HG03575 (cell line): Measurements from ENCODE around the gene MAP4K4.
"Not testable (repeated sequence)": the region's sequence is repeated elsewhere in the genome, so short reads cannot be mapped to it uniquely, and the experiment has no call there.

Source experiments
- ATAC-seq: cut with Tn5 transposase; IDR thresholded peaks from one replicate; pipeline ENCODE4 v1.9.1; 2021; ENCODE audit not compliant: unreplicated experiment, insufficient number of reproducible peaks, low FRiP score; ENCODE audit errors: extremely low read depth

The MAP4K4 gene

DNA sequence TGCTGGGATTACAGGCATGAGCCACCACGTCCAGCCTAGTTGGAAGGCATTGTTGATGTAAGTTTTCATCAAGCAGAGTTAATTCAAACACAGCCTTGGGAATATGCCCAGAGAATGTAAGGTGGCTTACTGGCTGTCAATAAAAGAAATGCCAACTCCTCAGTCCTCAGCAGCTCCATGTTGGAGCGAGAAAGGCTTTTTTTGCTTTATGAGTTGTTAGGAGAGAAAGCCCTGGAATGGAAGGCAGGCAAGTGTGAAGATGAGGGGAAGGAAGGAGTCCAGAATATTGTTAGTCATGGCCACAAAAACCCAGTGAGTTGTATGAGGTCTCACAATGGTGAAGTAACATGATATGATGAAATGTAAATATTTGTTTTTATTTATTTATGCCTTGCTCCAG is 57.1 kb downstream of the MAP4K4 start:
- no peak for ATAC-seq

DNA sequence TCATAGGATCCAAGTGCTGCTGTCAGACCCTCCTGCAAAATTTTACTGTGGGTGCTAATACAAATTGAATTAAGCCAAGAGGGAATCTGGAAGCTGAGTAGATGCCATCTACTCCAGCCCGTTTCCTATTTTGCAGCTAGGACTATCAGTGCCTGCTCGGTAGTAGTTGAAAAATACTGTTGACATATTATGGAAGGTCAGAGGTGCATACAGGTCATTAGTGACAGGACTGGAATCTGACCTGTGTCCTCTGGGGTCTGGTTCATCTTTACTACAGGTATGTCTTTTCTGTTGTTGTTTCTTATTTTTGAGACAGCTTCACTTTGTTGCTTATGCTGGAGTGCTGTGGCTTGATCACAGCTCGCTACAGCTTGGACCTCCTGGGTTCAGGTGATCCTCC is 58.8 kb downstream of the MAP4K4 start:
- ATAC-seq, result no peak

DNA sequence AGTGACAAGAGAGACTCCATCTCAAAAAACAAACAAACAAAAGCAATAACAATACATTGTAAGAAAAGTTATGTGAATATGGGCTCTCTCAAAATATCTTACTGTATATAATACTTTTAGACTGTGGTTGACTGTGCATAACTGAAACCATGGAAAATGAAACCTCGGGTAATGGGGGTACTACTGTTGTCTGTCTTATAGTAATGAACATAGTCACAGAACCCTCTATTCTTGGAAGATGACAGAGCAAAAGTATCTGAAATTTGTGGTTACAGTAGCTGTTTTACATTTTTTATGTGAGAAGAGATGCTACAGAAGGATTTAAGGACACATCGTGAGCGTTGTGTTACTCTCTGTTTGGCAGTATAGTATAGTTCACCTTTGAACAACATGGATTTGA is 60.5 kb downstream of the MAP4K4 start:
- ATAC-seq, result no peak

DNA sequence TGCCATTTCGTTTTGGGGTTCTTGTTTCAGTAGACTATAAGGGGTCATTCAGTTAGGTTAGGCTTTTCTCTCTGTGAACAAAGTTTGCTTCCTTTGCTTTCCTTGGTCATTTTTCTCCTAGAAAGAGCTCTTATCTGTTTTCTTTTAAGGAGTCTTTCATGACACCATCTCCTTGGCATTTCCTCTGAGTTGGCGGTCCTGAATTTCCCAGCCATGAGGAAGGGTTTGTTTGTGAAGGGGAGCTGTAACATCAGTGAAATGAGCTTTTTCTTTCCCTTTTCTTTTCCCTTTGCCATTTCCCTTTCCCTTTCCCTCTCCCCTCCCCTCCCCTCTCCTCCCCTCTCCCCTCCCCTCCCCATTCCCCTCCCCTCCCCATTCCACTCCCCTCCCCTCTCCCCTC is 61.7 kb downstream of the MAP4K4 start:
- ATAC-seq, result no peak

DNA sequence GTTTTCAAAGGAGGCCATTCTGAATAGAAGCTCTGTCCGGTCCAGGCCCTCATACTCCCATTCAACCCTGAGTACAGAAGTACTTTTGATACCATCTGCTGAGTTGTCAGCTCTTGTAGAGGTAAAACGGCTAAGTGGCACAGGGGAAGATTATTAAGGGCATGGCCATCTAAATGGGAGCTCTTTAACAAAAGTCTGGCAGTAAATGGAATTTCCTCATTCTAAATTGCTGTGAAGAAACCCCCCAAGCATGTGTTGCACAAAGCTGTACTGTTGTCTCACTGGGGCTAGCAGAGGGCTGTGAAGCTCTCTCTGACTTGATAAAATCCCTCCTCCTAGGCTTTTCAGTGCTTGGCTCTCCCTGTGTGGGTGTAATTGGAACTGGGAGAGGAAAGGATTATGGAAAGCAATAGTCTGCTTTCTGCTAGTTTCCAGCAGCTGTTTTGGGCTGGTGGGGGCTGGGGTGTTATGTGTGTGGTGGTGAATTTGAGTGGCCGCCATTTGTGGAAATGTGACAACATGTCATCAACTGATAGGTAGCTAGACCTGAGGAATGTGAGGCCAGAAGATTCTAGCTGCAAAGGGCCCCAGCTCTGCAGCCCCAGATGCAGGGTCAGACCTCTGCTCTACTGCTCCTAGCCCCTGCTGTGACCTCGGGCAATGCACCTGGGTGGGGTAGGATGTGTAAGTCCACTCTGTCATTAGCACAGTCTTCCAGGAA is 65.1 kb downstream of the MAP4K4 start:
- no peak for ATAC-seq

DNA sequence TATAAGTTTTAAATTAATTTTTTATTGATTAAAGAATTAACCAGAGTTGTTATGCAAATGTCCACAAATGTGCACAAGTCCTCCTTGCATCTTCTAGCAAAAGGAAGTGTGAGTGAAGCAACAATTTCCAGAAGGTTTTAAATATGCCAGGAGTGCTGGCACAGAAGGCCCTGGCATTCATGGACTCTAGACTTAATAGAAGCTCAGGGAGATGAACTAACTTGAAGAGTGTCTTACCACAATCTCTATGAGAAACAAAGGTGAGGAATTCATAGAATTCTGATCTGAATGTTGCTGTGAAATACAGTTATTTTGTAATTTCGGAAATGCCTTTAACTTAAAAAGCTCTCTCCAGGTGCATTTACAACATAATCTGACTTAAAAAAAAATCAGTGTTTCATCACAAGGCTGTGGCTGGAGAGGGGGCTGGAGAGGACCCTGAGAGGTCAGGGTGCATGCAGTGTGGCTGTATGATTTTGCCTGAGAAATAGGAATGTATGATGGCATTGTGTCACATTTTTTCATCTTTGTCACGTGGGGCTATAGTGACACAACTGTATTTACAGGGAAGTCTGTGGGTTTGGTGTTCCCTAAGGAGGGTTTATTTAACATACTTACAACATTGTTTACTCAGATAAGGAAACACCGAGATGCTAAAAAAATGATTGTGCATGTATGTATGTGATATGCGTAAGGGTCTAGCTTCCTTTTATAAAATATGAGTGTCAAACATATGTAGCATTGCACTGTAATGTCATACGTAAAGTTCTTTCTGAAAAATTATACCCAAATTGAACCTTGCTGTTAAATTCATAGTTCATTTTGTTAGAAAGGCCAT is 66.2 kb downstream of the MAP4K4 start:
- no peak for ATAC-seq

DNA sequence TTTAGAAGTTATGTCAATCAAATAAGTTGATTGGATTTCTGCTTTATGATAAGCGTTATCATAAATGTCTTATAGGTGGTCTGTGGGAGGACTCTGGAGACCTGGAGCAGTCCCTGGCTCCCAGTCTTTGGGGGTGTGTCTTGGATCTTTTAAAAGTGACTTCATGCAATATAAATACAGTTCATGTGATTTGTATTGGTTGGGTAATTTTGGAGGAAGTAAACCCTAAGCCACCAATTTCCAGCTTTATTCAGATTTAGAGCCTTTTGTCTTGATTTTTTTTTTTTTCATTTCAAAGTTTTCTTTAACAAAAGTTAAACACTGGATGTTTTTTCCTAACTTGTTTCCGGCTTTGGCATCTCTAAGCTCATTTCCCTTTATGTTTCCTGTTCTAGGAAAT is 68.8 kb downstream of the MAP4K4 start:
- no peak for ATAC-seq

DNA sequence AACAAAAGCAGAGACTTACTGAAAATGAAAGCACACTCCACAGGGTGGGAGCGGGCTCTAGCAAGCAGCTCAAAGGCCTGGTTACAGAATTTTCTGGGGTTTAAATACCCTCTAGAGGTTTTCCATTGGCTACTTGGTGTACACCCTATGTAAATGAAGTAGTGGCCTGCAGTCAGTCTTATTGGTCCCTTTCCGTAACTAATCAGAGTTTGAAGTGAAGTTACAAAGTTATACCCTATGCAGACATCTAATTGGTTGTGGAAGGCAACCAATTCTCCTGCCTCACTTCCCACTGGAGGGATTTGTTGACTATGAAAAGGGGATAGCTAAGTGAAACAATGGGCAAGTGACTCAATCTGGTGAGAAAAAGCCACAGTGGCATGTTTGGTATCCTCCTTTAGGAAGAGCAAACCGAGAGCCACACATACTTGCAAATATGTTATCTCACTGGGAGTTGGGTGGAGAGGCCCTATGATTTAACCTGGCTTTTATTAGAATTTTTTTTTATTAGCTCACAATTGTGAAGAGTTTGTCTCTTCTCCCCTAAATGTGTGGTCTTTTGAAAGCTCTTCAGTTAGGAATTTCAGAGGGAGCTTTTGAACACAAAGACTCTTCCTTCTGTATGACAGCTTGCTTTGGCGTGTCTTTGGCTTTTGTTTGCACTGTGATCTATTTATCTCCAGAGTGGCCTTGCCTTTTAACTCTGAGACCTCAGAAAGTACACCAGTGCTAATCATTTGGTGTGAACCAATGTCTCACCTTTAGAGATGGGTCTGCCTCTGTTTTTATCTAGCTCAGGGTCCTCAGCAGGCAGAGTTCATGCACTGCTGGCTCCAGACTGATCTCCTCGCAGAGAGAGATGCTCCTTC is 69.6 kb downstream of the MAP4K4 start:
- ATAC-seq, result no peak

DNA sequence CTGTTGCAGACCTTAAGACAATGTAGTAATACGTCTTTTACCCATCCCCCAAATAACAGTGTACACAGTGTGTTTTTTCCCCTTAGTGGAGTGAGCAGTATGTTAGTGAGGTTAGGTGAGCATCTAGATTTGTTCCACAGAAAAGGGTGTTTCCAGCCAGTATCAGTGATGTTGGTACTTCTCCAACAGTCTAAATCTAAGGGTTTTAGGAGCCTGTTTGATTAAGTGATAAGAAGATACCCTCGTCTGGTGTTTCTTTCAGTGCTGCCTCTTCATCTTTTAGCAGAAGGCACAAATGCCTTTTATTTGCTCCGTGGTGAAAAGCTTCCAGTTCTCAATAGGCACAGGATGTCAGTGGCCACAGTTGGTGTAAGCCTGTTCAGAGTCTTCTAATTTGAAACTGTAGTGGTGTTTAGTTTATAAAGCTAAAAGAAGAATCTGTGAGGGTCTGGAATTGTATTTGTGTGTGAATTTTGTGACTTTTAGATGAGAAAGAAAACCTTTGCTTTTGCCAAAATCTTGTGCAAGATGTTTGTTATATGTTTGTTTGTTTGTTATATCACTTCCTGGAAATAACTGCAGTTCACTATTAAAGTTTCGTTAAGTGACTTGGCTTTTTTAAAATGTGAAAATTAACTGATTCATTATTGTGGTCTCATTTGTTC is 71.2 kb downstream of the MAP4K4 start:
- no peak for ATAC-seq

DNA sequence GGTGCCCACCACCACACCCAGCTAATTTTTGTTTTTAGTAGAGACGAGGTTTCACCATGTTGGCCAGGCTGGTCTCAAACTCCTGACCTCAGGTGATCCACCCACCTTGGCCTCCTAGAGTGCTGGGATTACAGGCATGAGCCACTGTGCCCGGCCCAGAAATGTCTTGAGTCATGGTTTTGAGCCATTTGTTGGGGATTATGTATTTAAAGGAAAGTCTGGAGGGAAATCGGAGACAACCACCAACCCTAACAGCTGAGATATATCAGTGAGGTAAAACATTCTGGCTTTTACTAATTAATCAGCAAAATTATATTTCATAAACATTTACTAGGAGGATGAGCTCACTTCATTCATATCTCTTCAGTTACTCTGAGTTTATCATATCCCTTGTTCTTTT is 72.2 kb downstream of the MAP4K4 start:
- ATAC-seq, result not testable (repeated sequence)

DNA sequence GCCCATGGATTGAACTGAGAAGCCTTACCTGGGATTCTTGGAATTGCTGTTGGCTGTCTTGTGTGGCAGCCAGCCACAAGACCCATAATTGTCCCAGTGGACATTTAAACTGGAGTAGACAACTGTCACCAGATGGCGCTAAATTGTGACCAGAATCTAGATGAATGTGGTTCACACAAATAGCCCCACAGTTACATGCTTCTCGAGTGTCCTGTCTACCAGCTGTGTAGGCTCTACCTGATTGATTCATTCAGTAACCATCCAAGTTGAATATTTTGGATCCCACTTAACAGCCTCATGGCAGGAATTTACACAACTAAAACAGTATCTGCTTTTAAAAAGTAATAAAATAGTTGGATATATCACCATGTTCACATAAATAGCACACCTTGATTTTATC is 73.2 kb downstream of the MAP4K4 start:
- ATAC-seq, result no peak

DNA sequence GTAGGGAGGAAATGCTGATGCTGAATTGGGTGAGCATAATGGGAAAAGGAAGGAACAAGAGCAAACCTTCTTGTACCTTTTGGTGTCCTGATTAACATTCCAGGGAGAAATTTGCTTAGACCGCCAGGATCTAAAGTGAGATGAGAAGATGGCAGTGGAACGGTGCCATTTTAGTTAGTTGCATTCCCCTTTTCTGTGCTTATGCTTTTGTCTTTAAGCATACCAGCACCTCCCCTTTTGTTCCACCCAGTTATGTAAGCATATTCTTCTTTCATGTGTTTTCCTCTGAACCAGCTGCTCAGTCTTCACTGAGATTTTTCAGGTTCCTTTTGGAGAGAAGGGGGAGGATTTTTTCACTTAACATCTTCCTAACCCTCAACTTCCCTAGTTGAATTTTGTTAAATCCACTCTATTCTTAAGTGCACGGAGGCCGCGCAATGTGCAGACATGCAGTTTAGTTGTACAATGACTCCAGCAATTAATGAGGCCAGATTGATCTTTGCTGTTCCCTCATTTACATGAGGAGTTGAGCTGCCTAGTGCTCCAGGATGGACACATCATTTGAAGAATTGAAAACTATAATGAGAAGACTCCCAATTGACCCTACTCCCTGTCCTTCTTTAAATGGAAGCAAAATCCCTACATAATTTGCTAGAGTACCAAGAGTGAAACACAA is 73.9 kb downstream of the MAP4K4 start:
- ATAC-seq, result no peak

DNA sequence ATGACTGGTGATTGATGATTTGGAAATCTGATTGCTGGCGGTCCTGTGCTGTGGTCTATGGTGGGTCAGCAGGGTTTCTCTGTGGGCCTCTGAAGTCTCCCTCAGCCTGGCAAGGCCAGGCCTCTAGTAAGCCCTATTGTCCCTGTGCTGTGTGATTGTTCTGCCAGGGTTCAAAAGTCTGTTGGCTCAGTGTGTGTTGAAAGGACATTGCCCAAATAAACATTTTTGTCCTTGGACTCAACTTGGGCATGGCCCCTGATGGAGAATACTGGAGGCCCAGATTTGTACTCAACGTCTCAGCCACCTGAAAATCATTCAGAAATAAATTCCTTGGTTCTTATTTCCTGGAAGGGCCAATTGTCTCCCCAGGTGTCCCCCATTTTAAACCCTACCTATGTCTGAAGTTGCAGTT is 74.4 kb downstream of the MAP4K4 start:
- ATAC-seq, result no peak

DNA sequence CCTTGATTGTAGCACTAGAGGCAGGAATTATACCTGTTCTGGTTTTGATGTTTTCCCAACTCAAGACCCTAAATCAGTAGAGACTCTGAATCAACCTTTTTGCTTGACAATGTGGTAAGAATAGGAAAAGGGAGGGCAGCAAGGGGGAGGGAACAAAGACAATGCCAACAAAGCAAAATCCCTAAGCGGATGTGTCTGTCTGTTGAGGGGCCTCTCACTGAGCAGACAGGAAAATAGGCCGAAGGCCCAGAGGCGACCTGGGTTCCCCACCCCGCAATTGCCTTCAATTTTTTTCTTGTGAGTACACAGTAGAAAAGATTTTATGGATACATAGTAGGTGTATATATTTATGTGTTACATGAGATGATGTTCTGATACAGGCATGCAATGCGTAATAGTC is 75.6 kb downstream of the MAP4K4 start:
- no peak for ATAC-seq

DNA sequence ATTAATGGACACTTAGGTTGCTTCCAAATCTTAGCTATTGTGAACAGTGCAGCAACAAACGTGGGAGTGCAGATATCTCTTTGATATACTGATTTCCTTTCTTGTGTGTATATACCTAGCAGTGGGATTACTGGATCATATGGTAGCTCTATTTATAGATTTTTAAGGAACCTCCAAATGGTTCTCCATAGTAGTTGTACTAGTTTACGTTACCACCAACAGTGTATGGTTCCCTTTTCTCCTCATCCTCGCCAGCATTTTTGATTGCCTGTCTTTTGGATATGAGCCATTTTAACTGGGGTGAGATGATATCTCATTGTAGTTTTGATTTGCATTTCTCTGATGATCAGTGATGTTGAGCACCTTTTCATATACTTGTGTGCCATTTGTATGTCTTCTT is 76.5 kb downstream of the MAP4K4 start:
- not testable (repeated sequence) for ATAC-seq

DNA sequence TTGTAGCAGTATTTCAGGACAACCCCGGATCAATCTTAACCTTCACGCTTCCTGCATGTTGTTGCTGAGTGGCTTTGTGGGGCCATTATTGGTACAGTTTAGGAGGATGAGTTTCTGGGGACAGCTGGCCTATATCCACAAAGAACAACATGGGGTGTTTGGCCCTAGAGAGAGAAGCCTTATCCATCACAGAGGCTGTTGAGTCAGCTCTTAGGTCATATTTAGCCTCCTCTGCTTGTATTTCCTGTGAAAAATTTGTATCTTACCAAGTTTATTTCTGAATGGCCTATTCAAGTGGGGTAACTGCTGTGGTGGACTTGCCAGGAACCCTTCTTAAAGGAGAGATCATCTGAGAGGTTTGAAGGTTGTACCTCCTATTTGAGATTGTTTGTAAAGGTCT is 77.6 kb downstream of the MAP4K4 start:
- ATAC-seq, result no peak

DNA sequence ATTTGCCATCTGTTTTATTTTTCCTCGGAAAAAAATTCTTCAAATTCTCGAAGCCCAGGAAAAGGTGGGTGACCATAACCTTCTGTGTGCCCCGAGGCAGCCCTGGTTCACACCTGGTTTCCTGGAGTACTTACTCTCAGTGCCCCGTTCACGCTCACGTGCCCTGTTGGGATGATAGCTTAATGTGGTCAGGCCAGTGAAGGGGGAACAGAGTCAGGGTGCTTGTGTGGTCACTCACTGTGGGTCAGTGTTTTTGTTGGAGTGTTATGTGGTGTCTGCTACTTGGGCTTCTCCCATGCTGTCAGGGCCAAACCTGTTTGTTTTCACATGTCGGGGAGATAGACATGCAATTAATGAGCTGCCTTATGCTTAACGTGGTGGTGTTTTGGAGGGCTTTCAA is 78.1 kb downstream of the MAP4K4 start:
- no peak for ATAC-seq

DNA sequence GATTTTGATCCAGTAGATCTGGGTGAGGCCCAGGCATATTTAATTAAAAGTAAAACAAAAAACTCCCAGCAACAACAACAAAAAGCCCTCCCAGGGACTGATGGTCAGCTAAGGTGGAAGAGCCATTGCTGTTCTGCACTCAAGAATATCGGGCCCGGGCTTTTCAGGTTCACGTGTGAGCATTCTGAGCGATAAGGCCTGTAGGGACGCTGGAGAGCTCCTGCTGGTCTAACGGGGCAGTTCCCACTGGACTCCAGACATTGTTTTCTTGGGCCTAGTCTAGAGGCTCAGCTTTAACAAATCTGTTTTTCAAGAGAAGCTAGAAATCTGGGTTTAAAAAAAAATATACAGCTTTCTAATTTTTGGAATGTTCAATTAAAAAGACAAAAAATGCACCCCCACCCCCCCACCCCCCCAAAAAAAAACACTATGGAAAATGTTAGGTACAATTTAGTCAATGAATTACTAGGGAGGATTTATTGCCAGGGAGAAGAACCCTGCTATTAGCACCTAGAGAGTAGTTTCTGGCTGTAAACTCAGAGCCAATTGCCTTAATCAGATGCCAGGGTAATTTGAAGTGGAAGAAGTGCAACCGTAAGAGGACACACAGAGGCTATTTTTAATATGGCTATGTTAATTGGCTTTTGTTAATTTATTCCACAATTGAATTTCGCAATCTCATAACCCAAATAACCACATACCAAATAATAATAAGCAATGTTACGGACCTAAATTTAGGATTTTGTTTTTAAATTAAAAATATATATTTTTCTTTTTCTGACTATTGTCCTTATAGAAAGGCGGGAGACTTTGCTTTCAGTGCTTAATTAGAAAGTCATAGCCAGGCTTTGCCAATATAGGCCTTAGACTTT is 78.9 kb downstream of the MAP4K4 start:
- ATAC-seq, result no peak
